Left ventricle myocardium inferior (tissue), 1 donor: ENCODE data around the gene THUMPD3. TPM values are rescaled to one million over a fixed set of nuclear protein-coding genes. Genes with fewer than 3 reads are reported as not detected.

ENCODE experiments used
- DNase-seq: peaks from one replicate; pipeline ENCODE4 v3.0.0-alpha.2; 2020
- H3K27ac ChIP-seq: fragments of 200-600 bp; replicated peaks from 2 replicates; pipeline ENCODE4 v1.8.0; 2021
- H3K27me3 ChIP-seq: fragments of 200-600 bp; 2 replicates; pipeline ENCODE4 v1.8.0; 2021; ENCODE audit warnings: low read depth
- H3K36me3 ChIP-seq: fragments of 200-600 bp; 2 replicates; pipeline ENCODE4 v1.8.0; 2021
- H3K4me1 ChIP-seq: fragments of 200-600 bp; 2 replicates; pipeline ENCODE4 v1.8.0; 2021
- H3K4me3 ChIP-seq: fragments of 200-600 bp; 2 replicates; pipeline ENCODE4 v1.8.0; 2021; ENCODE audit warnings: mild to moderate bottlenecking, moderate library complexity
- H3K9me3 ChIP-seq: fragments of 200-600 bp; replicated peaks from 2 replicates; pipeline ENCODE4 v1.8.0; 2021
- intact Hi-C: fragments of 100-400 bp; cut with micrococcal nuclease; formaldehyde crosslinking; loops from one replicate; pipeline ENCODE4 v1.11.0; 2022
- total RNA-seq: library from RNA; stranded (reverse); fragmentation: NEBNext Ultra II Directional; extraction: Animal tissue kit (Norgen Biotek cat#: 25700); gene quantifications from one replicate; pipeline ENCODE4 v1.2.1, GENCODE V29; 2021
- TF ChIP-seq, protein P1 (sequence below): fragments of 200-600 bp; IDR thresholded peaks from 2 replicates; pipeline ENCODE4 v1.8.0; 2021; ENCODE audit warnings: antibody characterized with exemption, mild to moderate bottlenecking, borderline replicate concordance
- donor health status: DM: no; HTN: yes; CAD: no; lungs with severe emphysema.

The THUMPD3 gene
- total RNA-seq, 1 donor from 2014 or later, result 57.4 TPM

DNA sequence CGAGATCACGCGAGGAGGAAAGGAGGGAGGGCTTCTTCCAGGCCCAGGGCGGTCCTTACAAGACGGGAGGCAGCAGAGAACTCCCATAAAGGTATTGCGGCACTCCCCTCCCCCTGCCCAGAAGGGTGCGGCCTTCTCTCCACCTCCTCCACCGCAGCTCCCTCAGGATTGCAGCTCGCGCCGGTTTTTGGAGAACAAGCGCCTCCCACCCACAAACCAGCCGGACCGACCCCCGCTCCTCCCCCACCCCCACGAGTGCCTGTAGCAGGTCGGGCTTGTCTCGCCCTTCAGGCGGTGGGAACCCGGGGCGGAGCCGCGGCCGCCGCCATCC is 33.4 kb downstream of the THUMPD3 start:
- peak overlapping the region; percentile 80 for H3K4me3 ChIP-seq
- H3K27me3 ChIP-seq, result no peaks in the 10 kb centered on the region
- H3K36me3 ChIP-seq, result peaks cover 18% of the 10 kb centered on the region
- no peaks in the 10 kb centered on the region for H3K9me3 ChIP-seq
- intact Hi-C loops, result no loop called here
- peak overlapping the region; percentile 98 for H3K27ac ChIP-seq
- TF ChIP-seq, protein P1, sequence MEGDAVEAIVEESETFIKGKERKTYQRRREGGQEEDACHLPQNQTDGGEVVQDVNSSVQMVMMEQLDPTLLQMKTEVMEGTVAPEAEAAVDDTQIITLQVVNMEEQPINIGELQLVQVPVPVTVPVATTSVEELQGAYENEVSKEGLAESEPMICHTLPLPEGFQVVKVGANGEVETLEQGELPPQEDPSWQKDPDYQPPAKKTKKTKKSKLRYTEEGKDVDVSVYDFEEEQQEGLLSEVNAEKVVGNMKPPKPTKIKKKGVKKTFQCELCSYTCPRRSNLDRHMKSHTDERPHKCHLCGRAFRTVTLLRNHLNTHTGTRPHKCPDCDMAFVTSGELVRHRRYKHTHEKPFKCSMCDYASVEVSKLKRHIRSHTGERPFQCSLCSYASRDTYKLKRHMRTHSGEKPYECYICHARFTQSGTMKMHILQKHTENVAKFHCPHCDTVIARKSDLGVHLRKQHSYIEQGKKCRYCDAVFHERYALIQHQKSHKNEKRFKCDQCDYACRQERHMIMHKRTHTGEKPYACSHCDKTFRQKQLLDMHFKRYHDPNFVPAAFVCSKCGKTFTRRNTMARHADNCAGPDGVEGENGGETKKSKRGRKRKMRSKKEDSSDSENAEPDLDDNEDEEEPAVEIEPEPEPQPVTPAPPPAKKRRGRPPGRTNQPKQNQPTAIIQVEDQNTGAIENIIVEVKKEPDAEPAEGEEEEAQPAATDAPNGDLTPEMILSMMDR, result no peak
- DNase-seq, result no peak
- peaks cover 82% of the 10 kb centered on the region for H3K4me1 ChIP-seq

- Histone ChIP-seq H3K4me1 (peaks cover 82% of the 10 kb centered on the region), H3K27ac (peak overlapping the region; percentile 98), H3K4me3 (peak overlapping the region; percentile 80), H3K9me3 (no peaks in the 10 kb centered on the region), H3K36me3 (peaks cover 13% of the 10 kb centered on the region), H3K27me3 (no peaks in the 10 kb centered on the region)
- peak; percentile 99 for DNase-seq
- intact Hi-C loops, result no loop called here
- TF ChIP-seq, protein P1, result no peak
Observed at GRCh38 chr3:9396632-9397331, 33.9 kb downstream of the THUMPD3 start.

- TF ChIP-seq, protein P1, result no peak
- Histone ChIP-seq H3K4me1 (peaks cover 82% of the 10 kb centered on the region), H3K27ac (peak within 1 kb of the TSS; percentile 98), H3K9me3 (no peaks in the 10 kb centered on the region), H3K27me3 (no peaks in the 10 kb centered on the region), H3K36me3 (peaks cover 13% of the 10 kb centered on the region), H3K4me3 (peak within 1 kb of the TSS; percentile 80)
- intact Hi-C loops, result no loop called here
- DNase-seq, result peak; percentile 99
Observed at GRCh38 chr3:9397332-9397905, 34.6 kb downstream of the THUMPD3 start, which contains the start of gene SETD5. Gene SETD5 (plus strand): TSS chr3:9397615. CDS start chr3:9428939, 31,324 bp downstream.

GRCh38 chr3:9397906-9398699 is 35.2 kb downstream of the THUMPD3 start:
- intact Hi-C loops, result no loop called here
- H3K9me3 ChIP-seq, result no peaks in the 10 kb centered on the region
- peaks cover 11% of the 10 kb centered on the region for H3K36me3 ChIP-seq
- TF ChIP-seq, protein P1, result no peak
- peak overlapping the region; percentile 98 for H3K27ac ChIP-seq
- H3K4me1 ChIP-seq, result peaks cover 82% of the 10 kb centered on the region
- no peaks in the 10 kb centered on the region for H3K27me3 ChIP-seq
- DNase-seq, result peak; percentile 34
- H3K4me3 ChIP-seq, result peak overlapping the region; percentile 80

DNA sequence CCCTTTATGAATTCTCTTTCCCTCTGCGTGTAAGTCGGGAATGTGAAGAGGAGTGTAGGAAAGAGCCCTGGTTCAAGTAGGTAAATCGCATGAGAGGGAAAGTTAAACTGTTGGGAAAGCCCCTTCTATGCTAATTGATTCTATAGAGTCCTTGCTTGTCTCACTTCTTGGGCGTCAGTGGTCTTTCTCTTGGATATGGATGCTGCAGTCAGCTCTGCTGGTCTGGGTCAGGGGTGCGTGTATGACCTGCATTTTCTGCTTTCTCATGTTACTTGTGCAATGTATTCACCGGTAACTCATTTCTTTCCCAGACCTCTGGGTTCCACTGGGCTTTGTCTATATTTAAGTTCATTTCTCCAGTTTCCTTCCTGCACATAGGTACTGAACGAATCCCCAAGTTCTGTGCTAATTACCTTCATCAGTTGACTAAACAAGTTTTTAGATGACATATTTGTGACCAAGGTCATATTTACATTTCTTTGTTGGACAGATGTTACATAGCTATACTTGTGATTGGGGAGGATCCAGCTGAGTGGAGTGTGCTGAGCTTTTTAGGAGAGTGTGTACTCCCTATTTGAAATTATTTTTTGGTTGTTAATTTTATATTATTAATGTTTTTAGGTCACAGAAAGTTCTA is 36.0 kb downstream of the THUMPD3 start:
- Histone ChIP-seq H3K27ac (peak overlapping the region; percentile 98), H3K27me3 (no peaks in the 10 kb centered on the region), H3K9me3 (no peaks in the 10 kb centered on the region), H3K4me1 (peaks cover 82% of the 10 kb centered on the region), H3K36me3 (peaks cover 4% of the 10 kb centered on the region), H3K4me3 (peak overlapping the region; percentile 80)
- intact Hi-C loops, result no loop called here
- DNase-seq, result no peak
- TF ChIP-seq, protein P1, result no peak
